Subcutaneous abdominal adipose tissue (tissue), 5 donors: ENCODE measurements around the gene RFNG.
A peak's percentile ranks its signal among the peaks of the same experiment; 100 is the strongest.

ENCODE experiments used
- H3K27ac ChIP-seq: one replicate; pipeline ENCODE4 v1.7.0; 2013; ENCODE audit warnings: low read depth, mild to moderate bottlenecking, inconsistent platforms, low read length, moderate library complexity
- H3K27me3 ChIP-seq, 5 donors: one replicate each; pipeline ENCODE4 v1.7.0; 2013; ENCODE audit warnings: low read length in 5 of 5, inconsistent platforms in 1 of 5; ENCODE audit not compliant: control insufficient read depth in 5 of 5, insufficient read depth in 4 of 5
- H3K36me3 ChIP-seq, 5 donors: one replicate each; pipeline ENCODE4 v1.7.0; 2013; ENCODE audit warnings: low read length in 5 of 5; ENCODE audit not compliant: control insufficient read depth in 5 of 5, insufficient read depth in 5 of 5
- H3K4me1 ChIP-seq, 5 donors: one replicate each; pipeline ENCODE4 v1.7.0; 2013; ENCODE audit warnings: low read length in 5 of 5, mild to moderate bottlenecking in 3 of 5, moderate library complexity in 1 of 5; ENCODE audit not compliant: control insufficient read depth in 5 of 5, insufficient read depth in 5 of 5
- H3K4me3 ChIP-seq, 5 donors: one replicate each; pipeline ENCODE4 v1.7.0; 2013; ENCODE audit warnings: low read length in 5 of 5, low read depth in 1 of 5
- H3K9ac ChIP-seq, 5 donors: one replicate each; pipeline ENCODE4 v1.7.0; 2013; ENCODE audit warnings: low read length in 5 of 5, mild to moderate bottlenecking in 4 of 5, moderate library complexity in 3 of 5
- H3K9me3 ChIP-seq, 5 donors: one replicate each; pipeline ENCODE4 v1.7.0; 2013; ENCODE audit warnings: low read length in 5 of 5; ENCODE audit not compliant: control insufficient read depth in 5 of 5
- donor health status: healthy.
- donor health status: healthy.
- donor health status: healthy.
- donor health status: healthy.
- donor health status: healthy.

Gene RFNG

GRCh38 chr17:82028966-82029365 lies 22.6 kb downstream of the RFNG start:
- no peak overlapping the region for H3K4me3 ChIP-seq
- H3K9me3 ChIP-seq: no peaks in the 10 kb centered on the region

GRCh38 chr17:82028246-82028645 lies 23.4 kb downstream of the RFNG start:
- peaks cover 0 to 39% (median 36%) of the 10 kb centered on the region in 5 donors for H3K4me1 ChIP-seq
- H3K9ac ChIP-seq: no peak overlapping the region
- H3K4me3 ChIP-seq: no peak overlapping the region
- H3K27ac ChIP-seq: no peak overlapping the region
- H3K27me3 ChIP-seq: peaks cover 0 to 7% (median 0%) of the 10 kb centered on the region in 5 donors
- peaks cover 0 to 7% (median 0%) of the 10 kb centered on the region in 5 donors for H3K36me3 ChIP-seq
- H3K9me3 ChIP-seq: no peaks in the 10 kb centered on the region

More at GRCh38 chr17:82028966-82029365, 22.6 kb downstream of the RFNG start:
- Histone ChIP-seq H3K4me1 (peaks cover 0 to 32% (median 29%) of the 10 kb centered on the region in 5 donors), H3K27ac (no peak overlapping the region), H3K36me3 (peaks cover 0 to 7% (median 0%) of the 10 kb centered on the region in 5 donors), H3K9ac (no peak overlapping the region), H3K27me3 (peaks cover 0 to 7% (median 0%) of the 10 kb centered on the region in 5 donors)

- Histone ChIP-seq H3K27ac (no peak overlapping the region), H3K4me3 (no peak overlapping the region), H3K9ac (no peak overlapping the region), H3K9me3 (no peaks in the 10 kb centered on the region), H3K27me3 (no peaks in the 10 kb centered on the region), H3K4me1 (peaks cover 3 to 38% (median 38%) of the 10 kb centered on the region in 5 donors), H3K36me3 (peaks cover 0 to 7% (median 0%) of the 10 kb centered on the region in 5 donors)
Measured at GRCh38 chr17:82025401-82026107, 26.1 kb downstream of the RFNG start.

- no peaks in the 10 kb centered on the region for H3K27me3 ChIP-seq
- H3K4me1 ChIP-seq: peaks cover 3 to 36% (median 32%) of the 10 kb centered on the region in 5 donors
- no peak overlapping the region for H3K27ac ChIP-seq
- H3K4me3 ChIP-seq: no peak overlapping the region
- no peak overlapping the region for H3K9ac ChIP-seq
- peaks cover 0 to 7% (median 0%) of the 10 kb centered on the region in 5 donors for H3K36me3 ChIP-seq
- no peaks in the 10 kb centered on the region for H3K9me3 ChIP-seq
Measured at GRCh38 chr17:82024859-82025258, 26.8 kb downstream of the RFNG start.

- Histone ChIP-seq H3K27ac (no peak overlapping the region), H3K4me1 (peaks cover 6 to 35% (median 31%) of the 10 kb centered on the region in 5 donors), H3K4me3 (peak overlapping the region; percentile 45 to 85 (median 76)), H3K9me3 (no peaks in the 10 kb centered on the region), H3K27me3 (peaks cover 0 to 2% (median 0%) of the 10 kb centered on the region in 5 donors), H3K36me3 (peaks cover 0 to 11% (median 3%) of the 10 kb centered on the region in 5 donors), H3K9ac (peak overlapping the region in 4 of 5 donors; percentile 22 to 83 (median 58))
Measured at GRCh38 chr17:82023447-82024241, 28.0 kb downstream of the RFNG start.

GRCh38 chr17:82022981-82023446 lies 28.6 kb downstream of the RFNG start, which contains the start of gene LRRC45:
TSS of gene LRRC45 (plus strand) at chr17:82023305. CDS start at chr17:82023644, 339 bp downstream.
- Histone ChIP-seq H3K4me1 (peaks cover 6 to 35% (median 31%) of the 10 kb centered on the region in 5 donors), H3K9me3 (no peaks in the 10 kb centered on the region), H3K9ac (peak within 1 kb of the TSS in 4 of 5 donors; percentile 72 to 85 (median 74)), H3K4me3 (peak within 1 kb of the TSS; percentile 54 to 85 (median 81)), H3K27me3 (peaks cover 0 to 2% (median 0%) of the 10 kb centered on the region in 5 donors), H3K27ac (no peak within 1 kb of the TSS), H3K36me3 (peaks cover 0 to 17% (median 9%) of the 10 kb centered on the region in 5 donors)

- no peak within 1 kb of the TSS for H3K27ac ChIP-seq
- H3K27me3 ChIP-seq: peaks cover 0 to 2% (median 0%) of the 10 kb centered on the region in 5 donors
- no peaks in the 10 kb centered on the region for H3K9me3 ChIP-seq
- H3K36me3 ChIP-seq: peaks cover 0 to 21% (median 10%) of the 10 kb centered on the region in 5 donors
- H3K9ac ChIP-seq: peak within 1 kb of the TSS in 4 of 5 donors; percentile 72 to 85 (median 74)
- peaks cover 6 to 35% (median 31%) of the 10 kb centered on the region in 5 donors for H3K4me1 ChIP-seq
- peak within 1 kb of the TSS; percentile 54 to 85 (median 81) for H3K4me3 ChIP-seq
Measured at GRCh38 chr17:82022310-82022980, 29.2 kb downstream of the RFNG start, which contains the start of gene CENPX. TSS of gene CENPX (minus strand) at chr17:82022878. CDS start at chr17:82022861, 17 bp downstream.

GRCh38 chr17:82021900-82022309 lies 29.7 kb downstream of the RFNG start:
- H3K9ac ChIP-seq: peak overlapping the region in 4 of 5 donors; percentile 72 to 85 (median 74)
- peaks cover 0 to 22% (median 11%) of the 10 kb centered on the region in 5 donors for H3K36me3 ChIP-seq
- no peak overlapping the region for H3K27ac ChIP-seq
- peaks cover 0 to 2% (median 0%) of the 10 kb centered on the region in 5 donors for H3K27me3 ChIP-seq
- H3K4me3 ChIP-seq: peak overlapping the region; percentile 54 to 84 (median 81)
- H3K4me1 ChIP-seq: peaks cover 6 to 35% (median 31%) of the 10 kb centered on the region in 5 donors
- H3K9me3 ChIP-seq: no peaks in the 10 kb centered on the region
